Measurements from ENCODE around the gene RAB25.

- no peak for TF ChIP-seq CTCF (IDR thresholded peaks at IDR 0.05; ENCODE audit: poor library complexity)
- TF ChIP-seq EZH2phosphoT487 (IDR thresholded peaks at IDR 0.05; ENCODE audit: low read depth, severe bottlenecking, unreplicated experiment): no peak
- TF ChIP-seq EZH2 (IDR thresholded peaks at IDR 0.05; ENCODE audit: borderline replicate concordance): no peak
Observed at GRCh38 chr1:156119503-156120209, 58.7 kb downstream of the RAB25 start.
